ENCODE measurements around the gene RAPGEF4. TPM values are rescaled to one million over a fixed set of nuclear protein-coding genes. Genes with fewer than 3 reads are reported as not detected.

Gene RAPGEF4
- total RNA-seq, 1 experiment from 2014 or later: 2.2 TPM

GRCh38 chr2:172736424-172737174, 954 bp downstream of the RAPGEF4 start (continued):
- no peak for TF ChIP-seq ERG (CRISPR knock-in tag; IDR thresholded peaks at IDR 0.05)
- no peak for TF ChIP-seq IRF1 (CRISPR knock-in tag; IDR thresholded peaks at IDR 0.05)
- TF ChIP-seq ZNF512 (CRISPR knock-in tag; IDR thresholded peaks at IDR 0.05; ENCODE audit: borderline replicate concordance): no peak
- TF ChIP-seq FOXJ3 (CRISPR knock-in tag; IDR thresholded peaks at IDR 0.05; ENCODE audit: borderline replicate concordance): no peak
- TF ChIP-seq ZNF219 (CRISPR knock-in tag; IDR thresholded peaks at IDR 0.05; ENCODE audit: borderline replicate concordance): no peak
- no peak for TF ChIP-seq JUN (CRISPR knock-in tag; IDR thresholded peaks at IDR 0.05)
- no peak for TF ChIP-seq GABPB1 (CRISPR knock-in tag; IDR thresholded peaks at IDR 0.05)
- TF ChIP-seq ZNF416 (CRISPR knock-in tag; IDR thresholded peaks at IDR 0.05): no peak

GRCh38 chr2:172739661-172740266, 4.1 kb downstream of the RAPGEF4 start:
- TF ChIP-seq CDX4 (CRISPR knock-in tag; IDR thresholded peaks at IDR 0.05; ENCODE audit: borderline replicate concordance): no peak
- TF ChIP-seq HMGA2 (CRISPR knock-in tag; IDR thresholded peaks at IDR 0.05): no peak
- no peak for TF ChIP-seq ZNF138 (CRISPR knock-in tag; conservative IDR thresholded peaks at IDR 0.05)
- no peak for TF ChIP-seq FOXK1 (CRISPR knock-in tag; IDR thresholded peaks at IDR 0.05)
- TF ChIP-seq ZSCAN18 (CRISPR knock-in tag; IDR thresholded peaks at IDR 0.05): no peak
- no peak for TF ChIP-seq JUN (CRISPR knock-in tag; IDR thresholded peaks at IDR 0.05)
- TF ChIP-seq JAZF1 (CRISPR knock-in tag; IDR thresholded peaks at IDR 0.05): no peak
- no peak for TF ChIP-seq NFATC4 (CRISPR knock-in tag; IDR thresholded peaks at IDR 0.05)
- no peak for TF ChIP-seq GABPB1 (CRISPR knock-in tag; IDR thresholded peaks at IDR 0.05)
- H3K9me3 Mint-ChIP-seq: peaks cover 11% of the 10 kb centered on the region
- ATAC-seq (no peak), DNase-seq (ENCODE audit: low spot score) (no peak)
- peaks cover 28% of the 10 kb centered on the region for H3K27me3 Mint-ChIP-seq (ENCODE audit: low read depth)
- peaks cover 7% of the 10 kb centered on the region for H3K36me3 Mint-ChIP-seq
- CTCF ChIA-PET: no interaction called here
- H3K4me1 Mint-ChIP-seq: peaks cover 19% of the 10 kb centered on the region
- no peak overlapping the region for H3K27ac Mint-ChIP-seq
- POLR2A ChIA-PET: no interaction called here
- no peak overlapping the region for H3K4me3 Mint-ChIP-seq

GRCh38 chr2:172740856-172741255, 5.2 kb downstream of the RAPGEF4 start:
- Mint-ChIP-seq H3K27me3 (ENCODE audit: low read depth) (peaks cover 22% of the 10 kb centered on the region), H3K4me1 (peaks cover 19% of the 10 kb centered on the region), H3K27ac (no peak overlapping the region), H3K9me3 (peaks cover 15% of the 10 kb centered on the region), H3K4me3 (no peak overlapping the region), H3K36me3 (peaks cover 9% of the 10 kb centered on the region)
- ChIA-PET POLR2A (no interaction called here), CTCF (no interaction called here)
- no peak for DNase-seq (ENCODE audit: low spot score)
- ATAC-seq: no peak
- TF ChIP-seq ARID4B (CRISPR knock-in tag; IDR thresholded peaks at IDR 0.05; ENCODE audit: borderline replicate concordance) (no peak), ZMAT4 (CRISPR knock-in tag; IDR thresholded peaks at IDR 0.05) (no peak), ESRRA (CRISPR knock-in tag; IDR thresholded peaks at IDR 0.05; ENCODE audit: borderline replicate concordance) (no peak), E2F1 (CRISPR knock-in tag; IDR thresholded peaks at IDR 0.05) (no peak), ZNF232 (CRISPR knock-in tag; IDR thresholded peaks at IDR 0.05) (no peak), ETV6 (CRISPR knock-in tag; IDR thresholded peaks at IDR 0.05) (no peak)
